ENCODE results near the gene ABCG4.
"Not testable (repeated sequence)": the region's sequence is repeated elsewhere in the genome, so short reads cannot be mapped to it uniquely, and the experiment has no call there.

The ABCG4 gene

GRCh38 chr11:119188887-119189286, 40.0 kb downstream of the ABCG4 start:
- H3K36me3 ChIP-seq (ENCODE audit: insufficient read depth, low read length) = no peaks in the 10 kb centered on the region
- H3K4me1 ChIP-seq (ENCODE audit: insufficient read depth, low read length, severe bottlenecking) = no peaks in the 10 kb centered on the region
- H3K4me3 ChIP-seq (ENCODE audit: low read depth, low read length, poor library complexity, severe bottlenecking) = no peak overlapping the region
- H3K27ac ChIP-seq (ENCODE audit: low read depth, low read length, poor library complexity, severe bottlenecking) = no peak overlapping the region
- no peak for TF ChIP-seq CTCF (IDR thresholded peaks at IDR 0.05; ENCODE audit: low read length)
- TF ChIP-seq EZH2 (IDR thresholded peaks at IDR 0.05; ENCODE audit: borderline replicate concordance, low read length) = no peak
- no peaks in the 10 kb centered on the region for H4K20me1 ChIP-seq (ENCODE audit: insufficient read depth, low read length)
- no peak overlapping the region for H3K4me2 ChIP-seq (ENCODE audit: low read length)
- H3K27me3 ChIP-seq (ENCODE audit: insufficient read depth, low read length) = 0 out of 2 replicates have a peak, but pooled peaks cover 4% of the 10 kb centered on the region
- no peak overlapping the region for H3K9ac ChIP-seq (ENCODE audit: low read length)
- no peaks in the 10 kb centered on the region for H3K79me2 ChIP-seq (ENCODE audit: insufficient read depth, low read length)
- no peaks in the 10 kb centered on the region for H3K9me2 ChIP-seq (ENCODE audit: low read depth, low read length)
- no peaks in the 10 kb centered on the region for H3F3A ChIP-seq (ENCODE audit: insufficient read depth, low read length)
- no peak overlapping the region for H2AFZ ChIP-seq (ENCODE audit: low read length)
- H3K9me3 ChIP-seq (ENCODE audit: low read length) = no peaks in the 10 kb centered on the region

GRCh38 chr11:119189393-119189792, 40.5 kb downstream of the ABCG4 start:
- TF ChIP-seq CTCF (IDR thresholded peaks at IDR 0.05; ENCODE audit: low read length) = no peak
- TF ChIP-seq EZH2 (IDR thresholded peaks at IDR 0.05; ENCODE audit: borderline replicate concordance, low read length) = no peak
- Histone ChIP-seq H3K4me2 (ENCODE audit: low read length) (no peak overlapping the region), H4K20me1 (ENCODE audit: insufficient read depth, low read length) (no peaks in the 10 kb centered on the region), H3K9me2 (ENCODE audit: low read depth, low read length) (no peaks in the 10 kb centered on the region), H3K4me1 (ENCODE audit: insufficient read depth, low read length, severe bottlenecking) (no peaks in the 10 kb centered on the region), H3K27ac (ENCODE audit: low read depth, low read length, poor library complexity, severe bottlenecking) (no peak overlapping the region), H3K27me3 (ENCODE audit: insufficient read depth, low read length) (0 out of 2 replicates have a peak, but pooled peaks cover 4% of the 10 kb centered on the region), H3F3A (ENCODE audit: insufficient read depth, low read length) (no peaks in the 10 kb centered on the region), H3K9ac (ENCODE audit: low read length) (no peak overlapping the region), H3K36me3 (ENCODE audit: insufficient read depth, low read length) (no peaks in the 10 kb centered on the region), H3K9me3 (ENCODE audit: low read length) (no peaks in the 10 kb centered on the region), H3K4me3 (ENCODE audit: low read depth, low read length, poor library complexity, severe bottlenecking) (no peak overlapping the region), H3K79me2 (ENCODE audit: insufficient read depth, low read length) (no peaks in the 10 kb centered on the region), H2AFZ (ENCODE audit: low read length) (no peak overlapping the region)

- no peaks in the 10 kb centered on the region for H3K79me2 ChIP-seq (ENCODE audit: insufficient read depth, low read length)
Measured at GRCh38 chr11:119190531-119190930, 41.7 kb downstream of the ABCG4 start.

GRCh38 chr11:119191265-119191664, 42.4 kb downstream of the ABCG4 start:
- not testable (repeated sequence) for H3K27ac ChIP-seq (ENCODE audit: low read depth, low read length, poor library complexity, severe bottlenecking); H3K9ac ChIP-seq (ENCODE audit: low read length); H3K4me1 ChIP-seq (ENCODE audit: insufficient read depth, low read length, severe bottlenecking); H3K79me2 ChIP-seq (ENCODE audit: insufficient read depth, low read length); H3K36me3 ChIP-seq (ENCODE audit: insufficient read depth, low read length); H4K20me1 ChIP-seq (ENCODE audit: insufficient read depth, low read length); H3K4me3 ChIP-seq (ENCODE audit: low read depth, low read length, poor library complexity, severe bottlenecking); H3K9me2 ChIP-seq (ENCODE audit: low read depth, low read length); H3K27me3 ChIP-seq (ENCODE audit: insufficient read depth, low read length); H3K4me2 ChIP-seq (ENCODE audit: low read length); H2AFZ ChIP-seq (ENCODE audit: low read length); H3F3A ChIP-seq (ENCODE audit: insufficient read depth, low read length); H3K9me3 ChIP-seq (ENCODE audit: low read length)

More at GRCh38 chr11:119190531-119190930, 41.7 kb downstream of the ABCG4 start:
- no peaks in the 10 kb centered on the region for H3F3A ChIP-seq (ENCODE audit: insufficient read depth, low read length)
- no peak overlapping the region for H3K9ac ChIP-seq (ENCODE audit: low read length)
- H3K4me3 ChIP-seq (ENCODE audit: low read depth, low read length, poor library complexity, severe bottlenecking) = no peak overlapping the region
- TF ChIP-seq EZH2 (IDR thresholded peaks at IDR 0.05; ENCODE audit: borderline replicate concordance, low read length) (no peak), CTCF (IDR thresholded peaks at IDR 0.05; ENCODE audit: low read length) (no peak)
- no peak overlapping the region for H3K27ac ChIP-seq (ENCODE audit: low read depth, low read length, poor library complexity, severe bottlenecking)
- H2AFZ ChIP-seq (ENCODE audit: low read length) = no peak overlapping the region
- no peaks in the 10 kb centered on the region for H3K9me2 ChIP-seq (ENCODE audit: low read depth, low read length)
- H3K9me3 ChIP-seq (ENCODE audit: low read length) = no peaks in the 10 kb centered on the region
- no peaks in the 10 kb centered on the region for H4K20me1 ChIP-seq (ENCODE audit: insufficient read depth, low read length)
- 0 out of 2 replicates have a peak, but pooled peaks cover 4% of the 10 kb centered on the region for H3K27me3 ChIP-seq (ENCODE audit: insufficient read depth, low read length)
- H3K36me3 ChIP-seq (ENCODE audit: insufficient read depth, low read length) = no peaks in the 10 kb centered on the region
- H3K4me1 ChIP-seq (ENCODE audit: insufficient read depth, low read length, severe bottlenecking) = no peaks in the 10 kb centered on the region
- no peak overlapping the region for H3K4me2 ChIP-seq (ENCODE audit: low read length)
